NCI-H2171 (cell line): Measurements from ENCODE around the gene NHLH2.

ENCODE experiments used
- DNase-seq: peaks from one replicate; lab custom pipeline; 2025; lab: John Stamatoyannopoulos, UW

NHLH2 gene

GRCh38 chr1:115802416-115802815 lies 38.5 kb downstream of the NHLH2 start:
- no peak for DNase-seq

GRCh38 chr1:115797486-115797885 lies 43.4 kb downstream of the NHLH2 start:
- peak; percentile 1 for DNase-seq

GRCh38 chr1:115796897-115797296 lies 44.0 kb downstream of the NHLH2 start:
- DNase-seq = peak; percentile 46

GRCh38 chr1:115796036-115796435 lies 44.9 kb downstream of the NHLH2 start:
- no peak for DNase-seq

GRCh38 chr1:115794976-115795639 lies 45.8 kb downstream of the NHLH2 start:
- no peak for DNase-seq

- no peak for DNase-seq
These were observed 47.8 kb downstream of the NHLH2 start for GRCh38 chr1:115793162-115793561.

- DNase-seq = no peak
These were observed 49.1 kb downstream of the NHLH2 start for GRCh38 chr1:115791816-115792215.

GRCh38 chr1:115790846-115791245 lies 50.1 kb downstream of the NHLH2 start:
- no peak for DNase-seq

- no peak for DNase-seq
These were observed 50.6 kb downstream of the NHLH2 start for GRCh38 chr1:115790356-115790755.
